Measurements from ENCODE around the gene NOXO1. TPM values are rescaled to one million over a fixed set of nuclear protein-coding genes. Genes with fewer than 3 reads are reported as not detected.

The NOXO1 gene
- total RNA-seq, 6 donors from 2014 or later = 2.1 to 5.4 (median 5.0) TPM; not detected in 1

GRCh38 chr16:1946495-1947368, 34.5 kb downstream of the NOXO1 start:
- Histone ChIP-seq H3K27me3 (no peaks in the 10 kb centered on the region), H3K9me3 (no peaks in the 10 kb centered on the region), H3K36me3 (no peaks in the 10 kb centered on the region), H3K4me1 (peaks cover 8 to 21% (median 10%) of the 10 kb centered on the region in 4 donors), H3K27ac (no peak overlapping the region), H3K4me3 (no peak overlapping the region)
- TF ChIP-seq CTCF (IDR thresholded peaks at IDR 0.05) (no peak), POLR2AphosphoS5 (IDR thresholded peaks at IDR 0.05) (no peak), EP300 (IDR thresholded peaks at IDR 0.05) (no peak), POLR2A (IDR thresholded peaks at IDR 0.05) (no peak)
- no peak for ATAC-seq (ENCODE audit: low FRiP score in 2 of 2)
- peak in 1 of 2 donors; percentile 83 for DNase-seq
- WGBS, 2 donors = 60 to 83% methylated on average over 1 to 38 of the region's 38 CpGs

- TF ChIP-seq CTCF (IDR thresholded peaks at IDR 0.05) (no peak), POLR2AphosphoS5 (IDR thresholded peaks at IDR 0.05) (no peak), EP300 (IDR thresholded peaks at IDR 0.05) (no peak), POLR2A (IDR thresholded peaks at IDR 0.05) (no peak)
- WGBS, 2 donors = 85 to 90% methylated on average over 15 to 19 of the region's 19 CpGs
- Histone ChIP-seq H3K9me3 (no peaks in the 10 kb centered on the region), H3K4me1 (peaks cover 13 to 23% (median 14%) of the 10 kb centered on the region in 4 donors), H3K4me3 (no peak overlapping the region), H3K36me3 (peaks cover 0 to 4% (median 3%) of the 10 kb centered on the region in 4 donors), H3K27me3 (no peaks in the 10 kb centered on the region), H3K27ac (no peak overlapping the region)
- no peak for ATAC-seq (ENCODE audit: low FRiP score in 2 of 2)
- no peak for DNase-seq
Observed at GRCh38 chr16:1945559-1946391, 35.5 kb downstream of the NOXO1 start.

- no peaks in the 10 kb centered on the region for H3K9me3 ChIP-seq
- ATAC-seq (ENCODE audit: low FRiP score in 2 of 2) (no peak), DNase-seq (no peak)
- WGBS, 2 donors = 92% methylated on average over 21 of the region's 21 CpGs
- peaks cover 0 to 15% (median 13%) of the 10 kb centered on the region in 4 donors for H3K36me3 ChIP-seq
- no peak overlapping the region for H3K27ac ChIP-seq
- no peaks in the 10 kb centered on the region for H3K27me3 ChIP-seq
- peaks cover 13 to 23% (median 14%) of the 10 kb centered on the region in 4 donors for H3K4me1 ChIP-seq
- no peak overlapping the region for H3K4me3 ChIP-seq
- no peak for TF ChIP-seq CTCF (IDR thresholded peaks at IDR 0.05)
- TF ChIP-seq POLR2AphosphoS5 (IDR thresholded peaks at IDR 0.05) = no peak
- no peak for TF ChIP-seq POLR2A (IDR thresholded peaks at IDR 0.05)
- TF ChIP-seq EP300 (IDR thresholded peaks at IDR 0.05) = no peak
Observed at GRCh38 chr16:1944612-1945199, 36.6 kb downstream of the NOXO1 start.

- DNase-seq (peak; percentile 98 to 100), ATAC-seq (ENCODE audit: low FRiP score in 2 of 2) (peak; percentile 98)
- H3K27me3 ChIP-seq = no peaks in the 10 kb centered on the region
- H3K9me3 ChIP-seq = no peaks in the 10 kb centered on the region
- peak in 2 of 6 experiments; percentile 12 to 16 for TF ChIP-seq CTCF (IDR thresholded peaks at IDR 0.05)
- TF ChIP-seq POLR2AphosphoS5 (IDR thresholded peaks at IDR 0.05) = peak; percentile 84 to 95
- TF ChIP-seq EP300 (IDR thresholded peaks at IDR 0.05) = no peak
- peak; percentile 43 to 95 (median 68) for TF ChIP-seq POLR2A (IDR thresholded peaks at IDR 0.05)
- H3K4me3 ChIP-seq = peak within 1 kb of the TSS; percentile 77 to 96 (median 91)
- peaks cover 13 to 23% (median 16%) of the 10 kb centered on the region in 4 donors for H3K4me1 ChIP-seq
- H3K27ac ChIP-seq = peak within 1 kb of the TSS; percentile 80 to 96 (median 88)
- WGBS, 2 donors = 2 to 4% methylated on average over 45 to 49 of the region's 77 CpGs
- peaks cover 3 to 31% (median 29%) of the 10 kb centered on the region in 4 donors for H3K36me3 ChIP-seq
Observed at GRCh38 chr16:1942810-1943726, 38.2 kb downstream of the NOXO1 start, which contains the start of gene MSRB1. Gene MSRB1 (minus strand): TSS chr16:1943199. CDS start chr16:1943156, 43 bp downstream.

All from upper lobe of left lung (tissue), 6 donors.